Vagina (tissue), 2 donors: ENCODE measurements around the gene MAP2K3.

Experiments used
- CTCF ChIP-seq, 3 experiments: fragments of 450-650 bp in 2 of 3; fragments of 200-600 bp in 1 of 3; sonication (generic) in 1 of 3; IDR thresholded peaks; one replicate each; pipeline ENCODE4 v1.5.1; 2017 to 2019; ENCODE audit warnings: antibody characterized with exemption in 3 of 3, mild to moderate bottlenecking in 2 of 3, moderate library complexity in 2 of 3
- POLR2A ChIP-seq, 2 donors: fragments of 450-650 bp; IDR thresholded peaks; one replicate each; pipeline ENCODE4 v1.6.1; 2017; ENCODE audit warnings: antibody characterized with exemption in 2 of 2, mild to moderate bottlenecking in 2 of 2, moderate library complexity in 2 of 2

GRCh38 chr17:21275579-21276263 lies 8.8 kb upstream of the MAP2K3 start:
- TF ChIP-seq CTCF (IDR thresholded peaks at IDR 0.05), result no peak
- TF ChIP-seq POLR2A (IDR thresholded peaks at IDR 0.05), result peak in 1 of 2 donors; percentile 19
